OCI-LY1 (cell line): Measurements from ENCODE around the gene CDH26.

Source experiments
- H2AFZ ChIP-seq: fragments of 200-600 bp; sonication (generic), shearing (Covaris generic); 2 replicates; pipeline ENCODE4 v1.6.0; 2014; ENCODE audit warnings: antibody characterized with exemption, mild to moderate bottlenecking, low read length
- H3F3A ChIP-seq: fragments of 200-600 bp; sonication (generic), shearing (Covaris generic); 2 replicates; pipeline ENCODE4 v1.6.0; 2014; ENCODE audit warnings: mild to moderate bottlenecking, antibody characterized with exemption, low read length, moderate library complexity; ENCODE audit not compliant: insufficient read depth
- H3K27ac ChIP-seq: fragments of 200-600 bp; sonication (generic); 2 replicates; pipeline ENCODE4 v1.5.1; 2014; ENCODE audit warnings: low read length, mixed run types, mild to moderate bottlenecking, low read depth; ENCODE audit not compliant: poor library complexity, severe bottlenecking
- H3K27me3 ChIP-seq: fragments of 200-600 bp; sonication (generic); 2 replicates; pipeline ENCODE4 v1.6.0; 2014; ENCODE audit warnings: antibody characterized with exemption, mild to moderate bottlenecking, low read length, moderate library complexity; ENCODE audit not compliant: insufficient read depth
- H3K36me3 ChIP-seq: fragments of 200-600 bp; sonication (generic); 2 replicates; pipeline ENCODE4 v1.6.1; 2014; ENCODE audit warnings: mild to moderate bottlenecking, antibody characterized with exemption, low read length, moderate library complexity, mixed read lengths; ENCODE audit not compliant: insufficient read depth
- H3K4me1 ChIP-seq: fragments of 200-600 bp; sonication (generic); 2 replicates; pipeline ENCODE4 v1.5.1; 2014; ENCODE audit warnings: mild to moderate bottlenecking, low read length, moderate library complexity; ENCODE audit not compliant: insufficient read depth, severe bottlenecking
- H3K4me2 ChIP-seq: fragments of 200-600 bp; sonication (generic), shearing (Covaris generic); 2 replicates; pipeline ENCODE4 v1.6.1; 2014; ENCODE audit warnings: low read length
- H3K4me3 ChIP-seq: fragments of 200-600 bp; sonication (generic); 2 replicates; pipeline ENCODE4 v1.5.1; 2014; ENCODE audit warnings: low read length, low read depth, mild to moderate bottlenecking, mixed read lengths; ENCODE audit not compliant: poor library complexity, severe bottlenecking
- H3K79me2 ChIP-seq: fragments of 200-600 bp; shearing (Covaris generic); 2 replicates; pipeline ENCODE4 v1.6.1; 2016; ENCODE audit warnings: mixed run types, low read length, mixed read lengths; ENCODE audit not compliant: insufficient read depth
- H3K9ac ChIP-seq: fragments of 200-600 bp; sonication (generic), shearing (Covaris generic); 2 replicates; pipeline ENCODE4 v1.6.1; 2014; ENCODE audit warnings: mild to moderate bottlenecking, low read length, mixed read lengths
- H3K9me2 ChIP-seq: fragments of 200-600 bp; sonication (generic), shearing (Covaris generic); 2 replicates; pipeline ENCODE4 v1.6.1; 2014; ENCODE audit warnings: low read depth, mild to moderate bottlenecking, low read length, mixed read lengths
- H3K9me3 ChIP-seq: fragments of 200-600 bp; shearing (Covaris generic); 2 replicates; pipeline ENCODE4 v1.6.1; 2014; ENCODE audit warnings: low read length, mixed read lengths
- H4K20me1 ChIP-seq: fragments of 200-600 bp; sonication (generic), shearing (Covaris generic); 2 replicates; pipeline ENCODE4 v1.6.0; 2016; ENCODE audit warnings: mild to moderate bottlenecking, low read length; ENCODE audit not compliant: insufficient read depth
- CTCF ChIP-seq: fragments of 200-600 bp; sonication (generic), shearing (Covaris generic); IDR thresholded peaks from 2 replicates; pipeline ENCODE4 v1.5.1; 2017; ENCODE audit warnings: mild to moderate bottlenecking, antibody characterized with exemption, low read length, moderate library complexity, mixed read lengths
- EZH2 ChIP-seq: fragments of 200-600 bp; sonication (generic), shearing (Covaris generic); IDR thresholded peaks from 2 replicates; pipeline ENCODE4 v1.8.0; 2017; ENCODE audit warnings: borderline replicate concordance, mixed run types, mild to moderate bottlenecking, antibody characterized with exemption, low read length, moderate library complexity, mixed read lengths

Gene CDH26

GRCh38 chr20:59948828-59949720 lies 9.1 kb upstream of the CDH26 start:
- no peaks in the 10 kb centered on the region for H3K27me3 ChIP-seq
- H3K9me2 ChIP-seq: no peaks in the 10 kb centered on the region
- H3K4me2 ChIP-seq: peak overlapping the region; percentile 41
- peak overlapping the region; percentile 51 for H3K27ac ChIP-seq
- no peaks in the 10 kb centered on the region for H4K20me1 ChIP-seq
- H3K79me2 ChIP-seq: no peaks in the 10 kb centered on the region
- peaks cover 12% of the 10 kb centered on the region for H3K36me3 ChIP-seq
- peak; percentile 74 for TF ChIP-seq CTCF
- TF ChIP-seq EZH2: no peak
- H3K4me1 ChIP-seq: peaks cover 14% of the 10 kb centered on the region
- no peak overlapping the region for H2AFZ ChIP-seq
- no peak overlapping the region for H3K9ac ChIP-seq
- no peaks in the 10 kb centered on the region for H3F3A ChIP-seq
- H3K4me3 ChIP-seq: peak overlapping the region; percentile 14
- no peaks in the 10 kb centered on the region for H3K9me3 ChIP-seq

- H3K27ac ChIP-seq: no peak overlapping the region
- H3K9me3 ChIP-seq: no peaks in the 10 kb centered on the region
- no peaks in the 10 kb centered on the region for H4K20me1 ChIP-seq
- no peak overlapping the region for H3K4me2 ChIP-seq
- no peak overlapping the region for H2AFZ ChIP-seq
- no peak overlapping the region for H3K9ac ChIP-seq
- H3K4me1 ChIP-seq: peaks cover 14% of the 10 kb centered on the region
- no peaks in the 10 kb centered on the region for H3K27me3 ChIP-seq
- H3K9me2 ChIP-seq: no peaks in the 10 kb centered on the region
- 0 out of 2 replicates have a peak, but pooled peaks cover 3% of the 10 kb centered on the region for H3K36me3 ChIP-seq
- H3K4me3 ChIP-seq: no peak overlapping the region
- no peaks in the 10 kb centered on the region for H3K79me2 ChIP-seq
- TF ChIP-seq CTCF: no peak
- TF ChIP-seq EZH2: no peak
- no peaks in the 10 kb centered on the region for H3F3A ChIP-seq
Observed at GRCh38 chr20:59949911-59950310, 8.3 kb upstream of the CDH26 start.

GRCh38 chr20:59954718-59955117 lies 3.5 kb upstream of the CDH26 start:
- Histone ChIP-seq H2AFZ (no peak overlapping the region), H3K9ac (no peak overlapping the region), H3K4me2 (no peak overlapping the region), H3K79me2 (no peaks in the 10 kb centered on the region), H3K9me2 (no peaks in the 10 kb centered on the region), H3K27ac (no peak overlapping the region), H3K36me3 (no peaks in the 10 kb centered on the region), H3K9me3 (no peaks in the 10 kb centered on the region), H4K20me1 (no peaks in the 10 kb centered on the region), H3K4me1 (no peaks in the 10 kb centered on the region), H3K4me3 (no peak overlapping the region), H3K27me3 (no peaks in the 10 kb centered on the region), H3F3A (no peaks in the 10 kb centered on the region)
- no peak for TF ChIP-seq EZH2
- no peak for TF ChIP-seq CTCF
